ENCODE results near the gene MAU2.

DNA sequence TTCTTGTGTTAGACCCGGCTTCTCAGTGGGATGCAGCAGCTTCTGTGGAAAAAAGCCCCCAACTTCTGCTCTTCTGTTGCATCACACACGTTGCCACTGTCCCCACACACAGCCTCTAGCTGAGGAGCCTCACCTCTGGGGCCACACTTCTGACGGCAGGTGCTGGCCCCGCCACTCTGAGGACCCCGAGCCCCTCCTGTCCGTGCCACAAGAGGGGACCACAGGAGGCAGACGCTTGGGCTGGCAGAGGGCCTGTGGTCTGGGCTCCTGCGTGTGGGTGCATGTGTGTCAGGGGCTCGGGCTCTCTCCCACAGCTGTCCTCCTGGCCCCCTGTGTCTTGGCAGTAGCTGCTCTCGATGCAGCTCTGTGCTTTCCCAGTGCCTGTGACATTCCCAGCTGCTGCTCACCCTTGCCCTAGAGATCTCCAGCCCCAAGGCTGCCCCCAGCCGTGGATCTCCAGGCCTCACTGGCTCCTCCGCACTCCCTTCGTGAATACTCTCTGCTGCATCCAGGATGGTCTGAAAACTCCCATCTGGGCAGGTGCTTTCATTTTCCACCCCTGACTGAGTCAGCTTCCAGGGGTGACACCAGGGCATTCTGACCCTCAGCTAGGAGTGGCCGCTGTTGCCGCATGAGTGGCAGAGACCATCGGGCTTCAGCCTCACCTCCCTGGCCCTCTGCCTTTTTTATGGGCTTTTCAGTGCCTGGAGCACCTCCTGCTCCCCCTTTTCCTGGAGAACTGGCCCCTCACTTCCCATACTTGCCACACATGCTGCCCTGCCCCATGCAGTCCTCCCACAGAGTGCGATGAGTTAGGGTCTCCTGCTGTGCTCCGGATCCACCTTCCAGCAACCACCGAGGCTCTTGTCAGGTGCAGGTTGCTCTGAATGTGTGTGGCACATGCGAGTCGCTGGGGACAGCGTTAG, 13.7 kb downstream of the MAU2 start:
- TF ChIP-seq POLR2AphosphoS5 (IDR thresholded peaks at IDR 0.05; ENCODE audit: low read depth, low read length), result no peak
- no peak; the same call in 1 of the 2 replicates for TF ChIP-seq POLR2A (IDR thresholded peaks at IDR 0.05; ENCODE audit: low read depth, low read length)
